Measurements from ENCODE around the gene NF2. TPM values are rescaled to one million over a fixed set of nuclear protein-coding genes. Genes with fewer than 3 reads are reported as not detected.

The NF2 gene
- total RNA-seq, 1 donor from 2014 or later, result 17.3 TPM

DNA sequence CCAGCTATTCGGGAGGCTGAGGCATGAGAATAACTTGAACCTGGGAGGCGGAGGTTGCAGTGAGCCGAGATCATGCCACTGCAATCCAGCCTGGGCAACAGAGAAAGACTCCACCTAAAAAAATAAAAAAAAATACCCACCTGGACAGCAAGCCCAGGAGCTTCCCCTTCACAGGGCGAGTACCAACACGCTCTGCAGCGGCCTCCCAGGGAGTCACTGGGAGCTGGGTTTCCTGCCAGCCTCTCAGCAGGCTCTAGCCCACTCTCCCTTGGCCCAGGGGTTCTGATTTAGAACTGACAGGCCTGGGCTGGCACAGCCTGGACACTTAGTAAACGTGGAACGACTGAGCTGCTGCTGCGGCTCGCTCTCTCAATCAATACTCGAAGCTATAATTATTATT, 114.4 kb downstream of the NF2 start:
- ATAC-seq (no peak), DNase-seq (ENCODE audit: low spot score) (no peak)

- DNase-seq (ENCODE audit: low spot score), result no peak
- ATAC-seq, result no peak
These were observed 115.8 kb downstream of the NF2 start for GRCh38 chr22:29718949-29719898.

DNA sequence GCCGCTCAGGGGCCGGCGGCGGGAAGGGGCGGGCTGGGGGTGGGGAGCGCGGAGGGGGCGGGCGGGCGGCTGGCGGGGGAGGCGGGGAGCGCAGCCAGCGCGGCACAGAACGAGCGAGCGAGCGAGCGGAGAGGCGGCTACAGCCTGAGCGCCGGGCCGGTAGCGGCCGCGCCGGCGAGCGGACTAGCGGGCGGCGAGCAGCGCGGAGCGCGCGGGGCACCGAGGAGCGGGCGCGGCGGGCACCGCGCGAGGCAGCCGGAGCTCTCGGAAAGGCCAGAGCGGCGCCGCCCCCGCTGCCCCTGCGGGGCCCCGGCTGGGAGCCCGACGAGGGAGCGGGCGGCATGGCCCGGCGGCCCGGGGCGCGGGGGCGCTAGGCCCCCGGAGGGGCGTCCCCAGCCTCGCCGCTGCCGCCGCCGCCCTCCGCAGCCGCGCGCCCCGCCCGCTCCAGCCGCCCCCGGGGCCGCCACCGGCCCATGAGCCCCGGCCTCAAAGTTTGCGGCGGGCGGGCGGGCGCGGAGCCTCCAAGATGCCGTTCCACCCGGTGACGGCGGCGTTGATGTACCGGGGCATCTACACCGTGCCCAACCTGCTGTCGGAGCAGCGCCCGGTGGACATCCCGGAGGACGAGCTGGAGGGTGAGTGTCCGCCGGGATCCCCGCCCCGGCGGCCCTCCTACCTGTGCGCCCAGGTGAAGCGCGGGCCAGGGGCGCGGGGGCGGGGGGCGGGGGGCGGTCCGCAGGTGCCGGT, 116.6 kb downstream of the NF2 start, which contains the start of gene CABP7:
CABP7 (plus strand) TSS at position 105 of the 747 bp plus-strand sequence; CDS start at position 527, 422 bp downstream.
- no peak for DNase-seq (ENCODE audit: low spot score)
- no peak for ATAC-seq

GRCh38 chr22:29720811-29721323, 117.4 kb downstream of the NF2 start:
- ATAC-seq, result no peak

GRCh38 chr22:29722151-29722550, 118.7 kb downstream of the NF2 start:
- ATAC-seq (no peak), DNase-seq (ENCODE audit: low spot score) (no peak)

More at GRCh38 chr22:29720811-29721323, 117.4 kb downstream of the NF2 start:
- no peak for DNase-seq (ENCODE audit: low spot score)

- DNase-seq (ENCODE audit: low spot score), result no peak
- ATAC-seq, result no peak
These were observed 119.2 kb downstream of the NF2 start for GRCh38 chr22:29722587-29722986.

- ATAC-seq, result peak; percentile 35
These were observed 120.3 kb downstream of the NF2 start for GRCh38 chr22:29723766-29724165.

DNA sequence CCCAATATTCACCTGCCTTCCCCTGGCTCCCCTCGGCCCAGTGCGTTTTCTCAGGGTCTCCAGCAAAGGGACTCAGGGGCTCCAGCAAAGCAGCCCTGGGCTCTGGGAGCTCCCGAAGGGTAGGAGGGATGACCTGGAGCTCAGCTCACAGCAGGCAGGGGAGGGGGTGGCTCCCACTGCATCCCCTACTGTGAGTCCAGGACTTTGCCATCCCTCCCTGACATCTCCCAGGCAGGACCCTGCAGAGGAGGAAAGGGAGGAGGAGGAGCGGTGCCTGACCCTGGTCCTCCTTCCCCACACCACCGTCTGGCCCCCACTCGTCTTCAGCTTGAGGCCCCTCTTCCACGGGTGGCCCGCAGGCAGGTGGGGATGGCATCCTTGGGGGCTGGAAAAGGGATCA, 121.4 kb downstream of the NF2 start:
- no peak for ATAC-seq
- DNase-seq (ENCODE audit: low spot score), result no peak

More at GRCh38 chr22:29723766-29724165, 120.3 kb downstream of the NF2 start:
- DNase-seq (ENCODE audit: low spot score), result no peak

DNA sequence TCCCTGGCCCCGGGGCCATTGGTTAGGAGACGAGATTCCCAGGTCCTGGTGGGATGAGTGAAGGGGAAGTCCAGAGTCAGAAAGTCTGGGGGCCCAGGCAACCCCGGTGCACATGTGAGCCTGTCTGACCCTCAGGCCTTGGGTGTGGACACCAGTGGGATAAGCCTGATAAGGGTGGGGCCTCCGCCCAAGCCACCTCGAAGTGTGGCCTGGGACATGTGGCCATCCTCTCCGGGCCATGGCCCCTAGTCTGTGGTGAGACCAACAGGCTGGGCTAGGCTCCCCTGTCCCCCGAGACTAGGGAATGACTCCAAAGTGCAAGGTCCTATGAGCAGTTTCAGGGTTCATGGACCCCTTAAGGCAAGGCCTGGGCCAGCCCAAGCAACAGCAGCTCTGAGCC, 122.7 kb downstream of the NF2 start:
- ATAC-seq, result no peak
- no peak for DNase-seq (ENCODE audit: low spot score)

GRCh38 chr22:29726512-29727130, 123.2 kb downstream of the NF2 start:
- no peak for ATAC-seq
- no peak for DNase-seq (ENCODE audit: low spot score)

DNA sequence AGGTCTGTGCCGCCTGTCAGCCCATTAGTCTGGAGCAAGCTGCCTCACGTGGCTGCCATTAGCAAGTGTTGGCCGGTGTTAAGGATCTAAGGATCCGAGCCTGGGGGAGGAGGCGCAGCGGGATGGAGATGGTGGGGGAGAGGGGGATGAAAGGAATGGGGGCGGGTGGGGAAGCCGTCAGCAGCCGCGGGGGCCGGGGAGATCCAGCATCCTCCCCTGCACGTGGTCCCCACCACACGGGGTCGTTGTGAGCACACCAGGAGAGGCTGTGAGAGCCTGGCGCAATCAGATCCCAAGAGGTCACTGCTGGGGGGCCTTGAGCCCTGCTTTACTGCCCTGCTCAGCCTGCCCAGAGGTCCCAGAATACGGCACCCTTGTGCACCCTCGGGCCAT, 123.7 kb downstream of the NF2 start:
- DNase-seq (ENCODE audit: low spot score) (peak; percentile 53), ATAC-seq (peak; percentile 69)

DNA sequence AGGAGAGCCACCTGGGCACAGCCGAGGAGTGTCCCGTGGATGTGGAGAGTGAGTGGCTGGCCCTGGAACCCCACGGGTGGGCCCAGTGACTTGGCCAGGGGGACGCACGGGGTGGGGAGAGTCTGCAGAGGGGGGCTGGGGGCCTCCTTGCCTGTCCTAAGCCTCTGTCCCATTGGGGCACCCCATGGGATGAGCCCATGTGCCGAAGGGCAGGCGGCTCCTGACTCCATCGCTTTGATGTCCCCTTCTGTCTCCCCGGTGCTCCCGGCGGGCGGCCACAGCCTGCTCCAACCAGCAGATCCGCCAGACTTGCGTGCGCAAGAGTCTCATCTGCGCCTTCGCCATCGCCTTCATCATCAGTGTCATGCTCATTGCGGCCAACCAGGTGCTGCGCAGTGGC, 125.7 kb downstream of the NF2 start:
- DNase-seq (ENCODE audit: low spot score), result no peak
- ATAC-seq, result no peak

DNA sequence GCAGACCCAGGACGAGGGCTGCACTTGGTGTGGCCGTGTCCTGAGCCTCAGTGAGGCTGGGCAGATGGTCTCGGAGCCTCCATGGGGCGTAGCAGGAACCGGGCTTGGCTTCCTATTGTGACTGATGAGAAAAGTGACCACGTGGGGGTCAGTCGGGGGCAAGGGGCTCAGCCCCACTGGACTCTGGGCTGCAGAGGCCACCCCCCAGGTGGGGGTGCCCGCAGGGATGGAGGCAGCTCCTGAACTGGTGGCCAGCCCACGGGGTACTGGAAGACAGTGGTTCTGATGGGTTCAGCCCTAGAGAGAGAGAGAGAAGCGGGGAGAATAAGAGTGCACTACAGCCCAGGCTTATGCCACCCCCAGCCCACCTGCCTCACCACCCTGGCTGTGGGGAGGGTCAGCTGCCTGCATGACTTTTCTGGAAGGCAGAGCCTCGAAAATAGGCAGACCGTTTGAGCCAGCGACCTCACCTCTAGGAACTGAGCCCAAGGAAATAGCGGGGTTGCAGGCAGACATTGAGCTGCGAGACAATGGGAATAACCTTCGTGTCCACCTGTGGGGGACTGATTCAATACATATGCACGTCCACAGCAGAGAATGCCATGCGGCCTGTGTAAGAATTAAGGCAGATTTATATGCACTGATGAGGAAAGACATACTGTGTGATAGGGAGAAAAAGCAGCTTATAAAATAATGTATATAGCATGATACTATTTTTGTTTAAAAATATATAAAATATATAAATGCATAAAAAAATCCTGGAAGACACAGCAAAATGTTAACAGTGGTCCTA, 127.8 kb downstream of the NF2 start:
- ATAC-seq, result no peak
- no peak for DNase-seq (ENCODE audit: low spot score)

DNA sequence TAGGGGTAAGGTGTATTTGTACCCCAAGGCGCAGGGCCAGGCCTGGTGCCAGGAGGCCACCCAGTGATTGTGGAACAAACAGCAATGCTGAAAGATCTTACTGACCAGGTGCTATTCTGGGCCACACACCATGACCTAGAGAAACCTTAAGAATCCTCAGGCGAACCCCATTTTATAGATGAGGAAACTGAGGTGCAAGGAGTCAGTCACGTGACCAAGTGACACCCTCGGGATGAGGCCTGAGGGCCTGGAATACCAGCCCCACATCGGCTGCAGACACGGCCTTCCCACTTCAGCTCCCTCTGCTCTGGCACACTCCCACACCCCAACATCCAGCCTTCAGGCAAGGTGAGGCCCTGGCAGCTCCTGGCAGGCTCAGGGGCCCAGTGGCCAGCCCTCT, 129.4 kb downstream of the NF2 start:
- no peak for DNase-seq (ENCODE audit: low spot score)
- ATAC-seq, result no peak

DNA sequence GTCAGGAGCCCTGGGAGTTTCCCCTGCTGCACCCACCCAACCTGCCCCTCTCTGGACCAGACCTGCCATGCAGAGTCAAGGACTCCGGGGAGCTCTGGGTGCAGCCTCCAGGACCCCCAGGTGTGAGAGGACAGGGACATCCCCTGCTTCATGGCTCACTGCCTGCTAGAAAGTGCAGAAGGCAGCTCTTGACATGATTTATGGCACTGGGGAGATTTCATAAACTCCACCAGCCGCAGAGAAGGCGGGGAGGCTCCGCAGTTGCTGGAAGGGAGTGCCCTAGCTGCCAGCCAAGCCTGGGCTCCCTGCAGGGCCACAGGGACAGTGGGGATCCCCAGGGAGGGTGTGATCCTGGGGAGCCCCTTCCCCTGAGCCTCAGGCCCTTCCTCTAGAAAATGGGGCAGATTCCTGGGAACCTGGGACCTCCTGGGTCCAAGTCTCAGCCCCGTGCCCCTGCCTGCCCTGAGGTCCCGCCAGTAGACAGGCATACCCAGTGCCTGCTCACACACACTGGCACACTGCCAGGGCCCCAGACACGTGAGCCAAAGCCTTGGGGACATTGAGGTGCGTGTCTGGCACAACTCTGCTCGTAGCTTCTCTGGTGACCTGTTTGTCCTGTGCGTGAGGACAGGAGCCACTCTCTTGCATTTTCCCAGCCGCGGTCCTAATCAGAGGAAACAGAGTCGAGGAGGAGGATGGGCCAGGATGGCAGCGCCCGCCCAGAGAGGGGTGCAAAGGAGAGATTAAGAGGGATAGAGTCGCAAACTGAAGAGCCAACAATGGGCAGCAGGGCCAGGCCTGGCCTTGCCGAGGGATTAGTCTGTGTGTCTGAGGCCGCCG, 130.1 kb downstream of the NF2 start:
- ATAC-seq (no peak), DNase-seq (ENCODE audit: low spot score) (no peak)

DNA sequence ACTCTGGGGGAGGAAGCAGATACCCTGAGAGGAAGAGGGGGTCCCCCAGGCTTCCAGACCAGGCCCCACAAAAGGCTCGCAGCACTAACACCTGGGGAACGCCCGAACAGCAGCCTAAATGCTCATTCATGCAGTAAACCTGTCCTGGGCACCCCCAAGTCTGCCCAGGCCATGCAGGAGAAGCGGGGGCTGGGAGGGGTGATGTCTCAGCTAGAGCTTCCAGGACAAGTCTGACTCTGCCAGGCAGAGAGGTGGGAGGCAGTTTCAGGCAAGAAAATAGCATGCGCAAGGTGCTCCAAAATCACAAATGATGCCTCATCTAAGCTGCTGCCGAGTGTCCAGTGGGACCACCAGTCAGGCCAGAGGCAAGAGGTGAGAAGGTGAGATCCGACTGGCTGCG, 131.0 kb downstream of the NF2 start:
- no peak for DNase-seq (ENCODE audit: low spot score)
- ATAC-seq, result no peak

GRCh38 chr22:29734838-29735237, 131.4 kb downstream of the NF2 start:
- DNase-seq (ENCODE audit: low spot score) (no peak), ATAC-seq (no peak)

DNA sequence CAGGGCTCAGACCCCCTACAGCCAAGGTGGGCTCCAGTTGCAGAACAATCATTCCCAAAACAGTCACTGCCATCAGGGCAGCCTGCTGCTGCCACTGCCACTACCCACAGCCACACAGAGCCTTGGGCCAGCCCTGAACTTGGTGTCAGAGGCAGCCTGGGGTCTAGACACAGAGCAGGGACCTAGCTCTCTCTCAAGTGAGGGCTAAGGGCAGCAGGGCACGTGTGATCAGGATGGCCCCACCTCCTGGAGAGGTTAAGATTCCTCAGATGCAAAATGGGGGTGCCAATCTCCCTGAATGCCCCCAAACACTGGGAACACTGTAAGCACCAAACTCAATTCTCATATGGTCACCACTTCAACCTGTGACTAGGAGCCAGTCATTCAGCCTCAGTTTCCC, 132.0 kb downstream of the NF2 start:
- ATAC-seq, result no peak
- no peak for DNase-seq (ENCODE audit: low spot score)
